Choroid plexus epithelial cell (primary cell): Measurements from ENCODE around the gene ARCN1.

Source experiments
- DNase-seq: peaks from one replicate; pipeline ENCODE4 v3.0.0-alpha.2; 2010; ENCODE audit warnings: low read depth
- H3K4me3 ChIP-seq: 2 replicates; pipeline ENCODE4 v1.5.1; 2011; ENCODE audit warnings: low read depth, mild to moderate bottlenecking, control low read depth, low read length, moderate library complexity
- TF ChIP-seq, protein P1 (sequence below): conservative IDR thresholded peaks from 2 replicates; pipeline ENCODE4 v1.5.1; 2011; ENCODE audit warnings: low read depth, mild to moderate bottlenecking, control low read depth, inconsistent platforms, low read length, moderate library complexity

ARCN1 gene

GRCh38 chr11:118618115-118618990, 46.1 kb downstream of the ARCN1 start:
- no peak overlapping the region for H3K4me3 ChIP-seq
- TF ChIP-seq, protein P1, sequence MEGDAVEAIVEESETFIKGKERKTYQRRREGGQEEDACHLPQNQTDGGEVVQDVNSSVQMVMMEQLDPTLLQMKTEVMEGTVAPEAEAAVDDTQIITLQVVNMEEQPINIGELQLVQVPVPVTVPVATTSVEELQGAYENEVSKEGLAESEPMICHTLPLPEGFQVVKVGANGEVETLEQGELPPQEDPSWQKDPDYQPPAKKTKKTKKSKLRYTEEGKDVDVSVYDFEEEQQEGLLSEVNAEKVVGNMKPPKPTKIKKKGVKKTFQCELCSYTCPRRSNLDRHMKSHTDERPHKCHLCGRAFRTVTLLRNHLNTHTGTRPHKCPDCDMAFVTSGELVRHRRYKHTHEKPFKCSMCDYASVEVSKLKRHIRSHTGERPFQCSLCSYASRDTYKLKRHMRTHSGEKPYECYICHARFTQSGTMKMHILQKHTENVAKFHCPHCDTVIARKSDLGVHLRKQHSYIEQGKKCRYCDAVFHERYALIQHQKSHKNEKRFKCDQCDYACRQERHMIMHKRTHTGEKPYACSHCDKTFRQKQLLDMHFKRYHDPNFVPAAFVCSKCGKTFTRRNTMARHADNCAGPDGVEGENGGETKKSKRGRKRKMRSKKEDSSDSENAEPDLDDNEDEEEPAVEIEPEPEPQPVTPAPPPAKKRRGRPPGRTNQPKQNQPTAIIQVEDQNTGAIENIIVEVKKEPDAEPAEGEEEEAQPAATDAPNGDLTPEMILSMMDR, result no peak
- peak; percentile 81 for DNase-seq

- H3K4me3 ChIP-seq, result no peak overlapping the region
- TF ChIP-seq, protein P1, result no peak
- peak; percentile 59 for DNase-seq
These were observed 46.8 kb downstream of the ARCN1 start for GRCh38 chr11:118618991-118619375.

- TF ChIP-seq, protein P1, result no peak
- H3K4me3 ChIP-seq, result no peak overlapping the region
- DNase-seq, result peak; percentile 96
These were observed 47.4 kb downstream of the ARCN1 start for GRCh38 chr11:118619444-118620197.

DNA sequence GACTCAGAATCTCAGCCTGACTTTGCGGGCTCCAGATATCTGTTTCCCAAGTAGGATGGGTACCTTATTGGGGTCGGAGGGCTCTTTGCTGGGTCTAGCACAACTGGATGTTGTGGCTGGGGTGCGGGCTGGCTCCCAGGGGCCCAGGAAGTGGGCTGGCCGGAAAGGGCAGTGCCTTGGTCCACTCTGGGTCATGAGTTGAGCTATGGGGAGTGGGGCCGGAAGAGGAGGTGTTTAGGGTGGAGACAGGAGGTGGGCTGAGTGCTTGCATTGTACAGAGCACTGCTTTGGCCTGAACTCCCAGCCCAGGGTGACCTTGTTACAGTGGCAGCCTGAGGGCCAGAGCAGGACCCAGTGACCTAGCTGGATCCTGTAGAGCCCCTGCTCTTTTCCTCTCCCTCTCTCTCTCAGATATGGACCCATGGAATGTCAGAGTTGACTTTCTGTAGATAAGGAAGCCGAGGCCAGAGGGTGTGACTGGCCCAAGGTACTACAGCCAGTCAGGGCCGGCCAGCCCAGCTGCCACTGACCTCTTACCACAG, 48.4 kb downstream of the ARCN1 start:
- DNase-seq, result no peak
- H3K4me3 ChIP-seq, result peak overlapping the region; percentile 69
- TF ChIP-seq, protein P1, result no peak

GRCh38 chr11:118621071-118621783, 49.0 kb downstream of the ARCN1 start:
- TF ChIP-seq, protein P1, result no peak
- peak; percentile 90 for DNase-seq

GRCh38 chr11:118621784-118622375, 49.7 kb downstream of the ARCN1 start:
- H3K4me3 ChIP-seq, result peak overlapping the region; percentile 69
- TF ChIP-seq, protein P1, result no peak
- no peak for DNase-seq

More at GRCh38 chr11:118621071-118621783, 49.0 kb downstream of the ARCN1 start:
- H3K4me3 ChIP-seq, result peak overlapping the region; percentile 69
